H1 (cell line): ENCODE data around the gene TNFAIP2. TPM values are rescaled to one million over a fixed set of nuclear protein-coding genes. Genes with fewer than 3 reads are reported as not detected.

Source experiments
- CTCF ChIA-PET: fragments of 300-600 bp; sonication (Branson Sonifier 250); formaldehyde crosslinking; loops from one replicate; lab custom pipeline; 2021; ENCODE audit not compliant: partially characterized antibody; lab: Charles Lee
- POLR2A ChIA-PET: fragments of 300-600 bp; sonication (Branson Sonifier 250); formaldehyde crosslinking; loops from one replicate; lab custom pipeline; 2021; ENCODE audit warnings: inconsistent platforms; ENCODE audit not compliant: partially characterized antibody; lab: Charles Lee
- DNase-seq, 2 experiments: peaks; one replicate each; pipeline versions ENCODE4 v3.0.0 to v3.0.0-alpha.2; 2010 to 2022; ENCODE audit warnings: low spot score in 2 of 2, low read depth in 1 of 2, mixed read lengths in 1 of 2
- FAIRE-seq: peaks from 2 replicates; lab custom pipeline; 2011; peaks lifted over from hg19 to GRCh38; lab: Jason Lieb, UNC
- H2AFZ ChIP-seq: 2 replicates; pipeline ENCODE4 v1.8.1; 2012; ENCODE audit warnings: low read length, inconsistent platforms
- H2AK5ac ChIP-seq: 2 replicates; pipeline ENCODE4 v1.6.1; 2013; ENCODE audit warnings: low read depth, low read length
- H2BK120ac ChIP-seq: replicated peaks from 2 replicates; pipeline ENCODE3; 2013; ENCODE audit warnings: low read depth, low read length, inconsistent platforms
- H2BK12ac ChIP-seq: 2 replicates; pipeline ENCODE4 v1.6.1; 2013; ENCODE audit warnings: low read depth, low read length
- H2BK15ac ChIP-seq: 2 replicates; pipeline ENCODE4 v1.6.1; 2013; ENCODE audit warnings: low read length
- H2BK20ac ChIP-seq: 2 replicates; pipeline ENCODE4 v1.6.1; 2013; ENCODE audit warnings: low read length
- H2BK5ac ChIP-seq: 2 replicates; pipeline ENCODE4 v1.6.1; 2013; ENCODE audit warnings: low read depth, low read length
- H3K14ac ChIP-seq: 2 replicates; pipeline ENCODE4 v1.6.1; 2013; ENCODE audit warnings: inconsistent platforms; ENCODE audit not compliant: insufficient read length
- H3K18ac ChIP-seq: 2 replicates; pipeline ENCODE4 v1.6.1; 2013; ENCODE audit warnings: low read length; ENCODE audit errors: extremely low read depth
- H3K23ac ChIP-seq: 2 replicates; pipeline ENCODE4 v1.6.1; 2013; ENCODE audit warnings: inconsistent platforms; ENCODE audit not compliant: insufficient read length
- H3K23me2 ChIP-seq: 2 replicates; pipeline ENCODE4 v1.6.1; 2013; ENCODE audit warnings: low read depth, low read length
- H3K27ac ChIP-seq: 2 replicates; pipeline ENCODE4 v1.6.1; 2011; ENCODE audit warnings: low read depth, low read length, inconsistent platforms
- H3K27me3 ChIP-seq, 4 experiments: replicated peaks in 1 of 4; 1 replicate in 1 of 4; 2 replicates in 3 of 4; pipeline versions ENCODE4 v1.6.1 to v1.8.1; 2011 to 2013; ENCODE audit warnings: low read length in 3 of 4, mild to moderate bottlenecking in 3 of 4, inconsistent platforms in 2 of 4, mixed read lengths in 2 of 4, moderate library complexity in 1 of 4; ENCODE audit not compliant: control insufficient read depth in 3 of 4, insufficient read depth in 3 of 4; ENCODE audit errors: extremely low read depth in 1 of 4
- H3K36me3 ChIP-seq, 4 experiments: 2 replicates each; pipeline versions ENCODE4 v1.6.1 to v1.8.1; 2011 to 2013; ENCODE audit warnings: mild to moderate bottlenecking in 4 of 4, low read length in 3 of 4, moderate library complexity in 2 of 4, control low read depth in 1 of 4, inconsistent platforms in 1 of 4; ENCODE audit not compliant: insufficient read depth in 4 of 4, control insufficient read depth in 2 of 4
- H3K4ac ChIP-seq: replicated peaks from 2 replicates; pipeline ENCODE3; 2013; ENCODE audit warnings: low read length, low read depth, mixed read lengths, inconsistent platforms; ENCODE audit not compliant: insufficient read length
- H3K4me1 ChIP-seq, 4 experiments: replicated peaks in 1 of 4; 1 replicate in 1 of 4; 2 replicates in 3 of 4; pipeline versions ENCODE4 v1.6.1 to v1.8.1; 2011 to 2013; ENCODE audit warnings: low read length in 3 of 4, inconsistent platforms in 2 of 4, mixed read lengths in 1 of 4; ENCODE audit not compliant: insufficient read depth in 4 of 4, control insufficient read depth in 3 of 4
- H3K4me2 ChIP-seq, 2 experiments: 2 replicates each; pipeline versions ENCODE4 v1.6.1 to v1.8.1; 2011 to 2013; ENCODE audit warnings: low read depth in 2 of 2, low read length in 2 of 2, control low read depth in 1 of 2, inconsistent platforms in 1 of 2, mild to moderate bottlenecking in 1 of 2; ENCODE audit not compliant: insufficient read depth in 1 of 2
- H3K4me3 ChIP-seq, 4 experiments: fragments of 200-600, 300-600 bp in 1 of 4; sonication (generic), shearing (Covaris generic), sonication (Bioruptor Twin) in 1 of 4; 2 replicates each; pipeline versions ENCODE4 v1.5.1 to v1.8.1; 2011 to 2016; ENCODE audit warnings: low read length in 4 of 4, low read depth in 3 of 4, control low read depth in 2 of 4, inconsistent platforms in 2 of 4, mild to moderate bottlenecking in 2 of 4, mixed read lengths in 1 of 4, moderate library complexity in 1 of 4; ENCODE audit not compliant: insufficient read depth in 2 of 4; ENCODE audit errors: extremely low read depth in 1 of 4
- H3K56ac ChIP-seq: replicated peaks from 2 replicates; pipeline ENCODE3; 2013; ENCODE audit warnings: low read depth, mild to moderate bottlenecking, mixed read lengths, low read length, inconsistent platforms; ENCODE audit not compliant: insufficient read length
- H3K79me1 ChIP-seq: 2 replicates; pipeline ENCODE4 v1.6.1; 2013; ENCODE audit warnings: low read depth, low read length, control low read depth
- H3K79me2 ChIP-seq, 2 experiments: 2 replicates each; pipeline versions ENCODE4 v1.6.1 to v1.8.1; 2012 to 2013; ENCODE audit warnings: low read length in 2 of 2, mild to moderate bottlenecking in 2 of 2, inconsistent platforms in 1 of 2; ENCODE audit not compliant: insufficient read depth in 2 of 2, control insufficient read depth in 1 of 2
- H3K9ac ChIP-seq, 4 experiments: replicated peaks in 1 of 4; 1 replicate in 1 of 4; 2 replicates in 3 of 4; pipeline versions ENCODE4 v1.6.1 to v1.8.1; 2011 to 2013; ENCODE audit warnings: low read depth in 3 of 4, low read length in 3 of 4, control low read depth in 2 of 4, mild to moderate bottlenecking in 2 of 4, moderate library complexity in 2 of 4, inconsistent platforms in 1 of 4; ENCODE audit errors: extremely low read depth in 1 of 4
- H3K9me3 ChIP-seq, 2 experiments: 2 replicates each; pipeline versions ENCODE4 v1.6.1 to v1.8.1; 2012 to 2013; ENCODE audit warnings: mild to moderate bottlenecking in 2 of 2, moderate library complexity in 2 of 2, control low read depth in 1 of 2, inconsistent platforms in 1 of 2, low read depth in 1 of 2, low read length in 1 of 2, mixed read lengths in 1 of 2; ENCODE audit not compliant: insufficient read depth in 2 of 2
- H4K20me1 ChIP-seq, 2 experiments: replicated peaks in 1 of 2; 2 replicates each; pipeline versions ENCODE3 to v1.8.1; 2011 to 2013; ENCODE audit warnings: inconsistent platforms in 2 of 2, low read length in 2 of 2, mild to moderate bottlenecking in 1 of 2; ENCODE audit not compliant: insufficient read depth in 2 of 2, control insufficient read depth in 1 of 2
- H4K5ac ChIP-seq: 2 replicates; pipeline ENCODE4 v1.6.1; 2013; ENCODE audit warnings: low read length, low read depth, mixed read lengths, inconsistent platforms; ENCODE audit not compliant: insufficient read length
- H4K8ac ChIP-seq: 2 replicates; pipeline ENCODE4 v1.8.0; 2013; ENCODE audit warnings: mild to moderate bottlenecking, moderate library complexity, low read length, inconsistent platforms; ENCODE audit not compliant: insufficient read depth; ENCODE audit errors: extremely low read depth
- H4K91ac ChIP-seq: replicated peaks from 2 replicates; pipeline ENCODE3; 2013; ENCODE audit warnings: low read length, mixed read lengths, inconsistent platforms; ENCODE audit not compliant: insufficient read length
- BRCA1 ChIP-seq: IDR thresholded peaks from 2 replicates; pipeline ENCODE4 v1.6.1; 2012; ENCODE audit warnings: low read depth, low read length, improper control_type of control experiment
- EZH2 ChIP-seq: fragments of 200-600 bp; sonication (generic); IDR thresholded peaks from 2 replicates; pipeline ENCODE4 v1.7.1; 2012; ENCODE audit warnings: low read depth, mild to moderate bottlenecking, moderate library complexity, low read length, inconsistent platforms; ENCODE audit not compliant: severe bottlenecking
- RNF2 ChIP-seq: fragments of 200-900, 300-1000 bp; sonication (generic); IDR thresholded peaks from 2 replicates; pipeline ENCODE4 v1.7.1; 2016; ENCODE audit warnings: borderline replicate concordance, low read depth, mild to moderate bottlenecking, antibody characterized with exemption, low read length; ENCODE audit not compliant: poor library complexity, severe bottlenecking; ENCODE audit errors: missing control alignments
- RXRA ChIP-seq: IDR thresholded peaks from 2 replicates; pipeline ENCODE4 v1.6.1; 2011; ENCODE audit warnings: low read depth, mild to moderate bottlenecking, low read length, moderate library complexity; ENCODE audit not compliant: insufficient read depth
- SP1 ChIP-seq: IDR thresholded peaks from 2 replicates; pipeline ENCODE4 v1.6.1; 2011; ENCODE audit warnings: low read depth, low read length
- SRF ChIP-seq: IDR thresholded peaks from 2 replicates; pipeline ENCODE4 v1.6.1; 2011; ENCODE audit warnings: mild to moderate bottlenecking, low read depth, low read length, moderate library complexity
- WGBS, 2 experiments: shearing (Covaris generic) in 1 of 2; methylation state at CpG; one replicate each; pipeline versions ENCODE4 v1.1.6 to v1.1.7; 2013 to 2015; ENCODE audit warnings: low lambda C conversion rate in 2 of 2, mixed read lengths in 2 of 2, inconsistent platforms in 1 of 2, low coverage in 1 of 2, missing lambda C conversion rate in 1 of 2; ENCODE audit not compliant: insufficient replicate concordance in 2 of 2, insufficient coverage in 1 of 2, insufficient read length in 1 of 2; ENCODE audit errors: extremely low coverage in 1 of 2, missing lambda C conversion rate in 1 of 2; 5-methylcytosine and 5-hydroxymethylcytosine counted together
- polyA plus RNA-seq, 7 experiments: library from polyadenylated mRNA; depleted of rRNA in 3 of 7; stranded (reverse) in 5 of 7; unstranded in 2 of 7; fragments of >200 nt in 5 of 7; fragments of 200-250 nt in 2 of 7; gene quantifications; 1 replicate in 5 of 7; 2 replicates in 1 of 7; 4 replicates in 1 of 7; pipeline versions ENCODE4 v1.2.1 to v1.2.3, GENCODE V29; 2011 to 2013; ENCODE audit warnings: missing spikeins in 2 of 7, mixed read lengths in 2 of 7
- total RNA-seq: library from RNA; stranded (reverse); fragmentation: NEBNext Ultra II Directional; extraction: Animal tissue kit (Norgen Biotek cat#: 25700); gene quantifications from 2 replicates; pipeline ENCODE4 v1.2.1, GENCODE V29; 2021

Gene TNFAIP2
- total and polyA plus RNA-seq, 2 of the 8 experiments (the other 6 are each of a cell fraction or from before 2014, with no cell fraction given) = 28.3 to 34.5 TPM

DNA sequence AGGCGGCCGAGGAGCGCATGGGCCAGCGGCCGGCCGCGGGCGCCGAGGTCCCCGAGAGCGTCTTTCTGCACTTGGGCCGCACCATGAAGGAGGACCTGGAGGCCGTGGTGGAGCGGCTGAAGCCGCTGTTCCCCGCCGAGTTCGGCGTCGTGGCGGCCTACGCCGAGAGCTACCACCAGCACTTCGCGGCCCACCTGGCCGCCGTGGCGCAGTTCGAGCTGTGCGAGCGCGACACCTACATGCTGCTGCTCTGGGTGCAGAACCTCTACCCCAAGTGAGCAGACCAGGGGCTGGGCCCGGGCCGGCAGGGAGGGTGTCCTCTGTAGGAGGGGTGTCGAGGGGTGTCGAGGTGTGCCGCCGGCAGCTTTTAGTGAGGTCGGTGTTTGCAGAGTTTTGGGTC is 4.1 kb downstream of the TNFAIP2 start:
- no peak overlapping the region for H3K23ac ChIP-seq
- H3K79me2 ChIP-seq = no peaks in the 10 kb centered on the region
- H2BK15ac ChIP-seq = no peak overlapping the region
- peak overlapping the region; percentile 60; the same call in 1 of the 2 replicates for H2BK12ac ChIP-seq
- H3K4me3 ChIP-seq = peak overlapping the region in 1 of 4 experiments; percentile 38; a peak in 1 of 8 replicates
- no peaks in the 10 kb centered on the region; a peak in 2 of 8 replicates for H3K36me3 ChIP-seq
- H3K79me1 ChIP-seq = no peaks in the 10 kb centered on the region
- no peak overlapping the region for H2BK5ac ChIP-seq
- TF ChIP-seq BRCA1 = no peak
- TF ChIP-seq SRF = no peak
- no peak for TF ChIP-seq RXRA
- TF ChIP-seq RNF2 = peak; percentile 42
- TF ChIP-seq SP1 = no peak
- peak; percentile 47 for TF ChIP-seq EZH2
- peaks cover 0 to 45% (median 36%) of the 10 kb centered on the region in 4 experiments; a peak in 6 of 7 replicates for H3K27me3 ChIP-seq
- H3K23me2 ChIP-seq = peaks cover 5% of the 10 kb centered on the region; the same call in 1 of the 2 replicates
- H4K8ac ChIP-seq = peak overlapping the region; percentile 85
- peaks cover 6 to 12% of the 10 kb centered on the region in 2 experiments for H4K20me1 ChIP-seq
- peak overlapping the region; percentile 30 to 56; a peak in 3 of 4 replicates for H3K4me2 ChIP-seq
- H4K91ac ChIP-seq = peak overlapping the region; percentile 55
- no peak overlapping the region for H3K14ac ChIP-seq
- H3K18ac ChIP-seq = peak overlapping the region; percentile 32; the same call in 1 of the 2 replicates
- H3K4me1 ChIP-seq = peaks cover 0 to 26% (median 17%) of the 10 kb centered on the region in 4 experiments; a peak in 6 of 7 replicates
- H3K27ac ChIP-seq = no peak overlapping the region
- WGBS, 2 experiments = 62% methylated on average over 19 of the region's 39 CpGs; no CpG with 5 or more reads in 1 of the 2 experiments
- H3K9me3 ChIP-seq = no peaks in the 10 kb centered on the region
- H2AFZ ChIP-seq = no peak overlapping the region
- no peak overlapping the region for H2BK20ac ChIP-seq
- no peak overlapping the region for H3K9ac ChIP-seq
- no peak overlapping the region for H2AK5ac ChIP-seq
- CTCF ChIA-PET = interaction anchor here (0.6 to 18.4 kb wide), 20 partner anchors 9 to 532 kb away, joined by 3 to 276 read pairs (median 5); no protein-coding TSS in a partner anchor
- FAIRE-seq (no peak), DNase-seq (peak in 1 of 2 experiments; percentile 70)
- POLR2A ChIA-PET = interaction anchor here (0.9 to 4.6 kb wide), 9 partner anchors 10 to 395 kb away, joined by 3 to 26 read pairs (median 4); partner anchors contain the start of genes CKB and EIF5
- H2BK120ac ChIP-seq = no peak overlapping the region
- no peak overlapping the region for H3K4ac ChIP-seq
- no peak overlapping the region for H4K5ac ChIP-seq
- no peak overlapping the region for H3K56ac ChIP-seq
